ENCODE results near the gene MYOCD.

GRCh38 chr17:12631076-12631475, 34.6 kb upstream of the MYOCD start:
- no peak for TF ChIP-seq CTCF (IDR thresholded peaks at IDR 0.05)
- no peak for TF ChIP-seq EZH2 (IDR thresholded peaks at IDR 0.05)

Measured in neural progenitor cell (in vitro differentiated cells).